HG03460 (cell line): ENCODE measurements around the gene MOB1A.

ENCODE experiments used
- ATAC-seq: cut with Tn5 transposase; IDR thresholded peaks from one replicate; pipeline ENCODE4 v1.9.1; 2021; ENCODE audit not compliant: unreplicated experiment

MOB1A gene

DNA sequence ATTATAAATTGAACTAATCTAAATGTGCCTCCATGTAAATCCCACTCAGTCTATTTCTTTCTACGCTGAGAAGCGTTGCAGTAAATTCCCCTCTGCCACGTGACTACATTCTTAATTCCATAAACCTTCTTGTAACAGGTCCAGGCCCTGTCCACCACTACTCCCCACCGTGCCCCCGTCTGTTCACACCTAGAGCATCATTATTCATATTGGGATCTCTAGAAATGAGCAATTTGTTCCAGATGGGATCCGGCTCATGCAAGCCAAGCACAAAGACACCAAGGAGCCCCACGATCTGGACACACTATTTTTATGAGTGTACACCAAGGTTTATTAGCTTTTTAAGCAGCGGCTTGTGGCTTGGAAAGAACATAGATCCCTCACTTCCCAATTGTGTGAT is 69.1 kb downstream of the MOB1A start:
- no peak for ATAC-seq

DNA sequence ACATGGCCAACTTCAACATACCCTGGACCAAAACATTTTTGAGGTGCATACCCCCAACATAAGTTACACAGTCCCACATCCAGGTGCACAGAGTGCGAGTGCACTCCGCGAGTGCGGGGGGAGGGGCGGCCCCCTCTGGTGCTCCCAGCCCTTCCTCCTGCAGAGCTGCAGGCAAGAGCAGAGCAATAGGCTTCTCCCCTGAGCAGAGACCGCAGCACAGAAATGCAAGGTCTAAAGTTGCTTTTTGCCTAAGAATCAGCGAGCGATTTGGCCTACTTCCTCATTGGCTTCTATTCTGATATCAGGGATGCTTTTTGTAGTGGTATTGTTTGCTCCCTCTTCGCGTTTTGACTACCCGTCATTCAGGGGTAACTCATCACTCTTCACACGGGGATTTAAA is 71.6 kb downstream of the MOB1A start:
- no peak for ATAC-seq

DNA sequence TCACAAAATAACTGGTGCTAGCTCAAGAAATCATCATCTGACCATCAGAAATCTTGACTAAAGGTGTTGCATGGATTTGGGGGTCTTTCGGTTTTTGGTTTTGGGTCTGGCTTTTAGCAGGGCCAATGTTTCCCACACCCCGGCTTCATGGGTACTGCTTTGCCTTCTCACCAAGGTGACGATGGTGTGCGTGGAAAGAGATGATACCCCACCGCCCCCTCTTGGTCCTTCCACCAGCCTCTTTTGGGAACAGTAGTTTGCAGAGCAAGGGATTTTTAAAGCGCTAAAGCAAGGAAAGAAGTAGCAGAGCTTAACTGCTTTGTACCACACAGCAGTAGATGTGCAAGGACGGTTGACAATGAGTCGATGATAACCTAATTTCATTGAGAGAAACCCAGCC is 73.3 kb downstream of the MOB1A start:
- no peak for ATAC-seq

DNA sequence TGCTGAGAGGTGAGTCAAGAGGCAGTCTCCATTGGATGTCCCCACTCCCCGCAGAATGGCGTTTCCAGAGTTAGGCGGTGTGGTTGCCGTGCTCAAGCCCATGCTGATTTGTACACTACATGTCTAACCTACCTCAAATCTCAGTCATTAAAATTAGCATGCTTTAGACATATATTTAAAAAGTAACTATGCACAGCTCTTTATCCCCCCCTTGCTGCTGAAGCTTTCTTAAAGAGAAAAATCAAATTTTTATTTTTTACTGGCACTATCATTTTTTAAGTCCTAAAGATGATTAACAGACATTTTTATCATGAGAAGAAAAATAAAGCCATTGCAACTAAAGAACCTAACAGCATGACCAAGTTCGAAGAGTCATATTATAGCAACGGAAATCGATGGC is 73.8 kb downstream of the MOB1A start:
- no peak for ATAC-seq

DNA sequence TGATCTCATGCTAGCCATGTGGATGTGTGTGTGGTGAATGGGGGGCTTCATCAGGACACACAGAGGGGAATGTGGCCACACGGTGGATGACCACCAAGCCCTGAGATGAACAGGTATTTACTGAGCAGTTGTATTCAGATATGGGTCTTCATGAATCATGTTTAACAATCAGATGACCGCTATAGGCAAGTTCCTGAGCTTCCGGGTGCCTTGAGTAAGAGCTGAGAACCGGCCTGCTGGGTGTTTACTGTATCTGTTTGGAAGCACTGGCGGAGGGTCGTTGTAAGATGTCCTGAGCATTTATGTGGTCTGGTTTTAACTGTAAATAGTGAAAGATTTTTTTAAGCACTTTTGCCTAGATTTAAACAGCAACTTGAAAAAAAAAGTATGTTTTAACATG is 74.9 kb downstream of the MOB1A start:
- no peak for ATAC-seq
